Mucosa of descending colon (tissue), 3 donors: ENCODE data around the gene PHYKPL. TPM values are rescaled to one million over a fixed set of nuclear protein-coding genes. Genes with fewer than 3 reads are reported as not detected.

ENCODE experiments used
- ATAC-seq: fragments of 200-7000 bp; cut with Tn5 transposase; one replicate; pipeline ENCODE4 v1.9.1; 2020; ENCODE audit warnings: mild to moderate bottlenecking, moderate library complexity
- DNase-seq, 3 donors: peaks; one replicate each; pipeline ENCODE4 v3.0.0-alpha.2; 2020
- H3K36me3 ChIP-seq: fragments of 200-600 bp; one replicate; pipeline ENCODE4 v1.8.0; 2021; ENCODE audit warnings: low read depth, mild to moderate bottlenecking
- H3K4me1 ChIP-seq: fragments of 200-600 bp; one replicate; pipeline ENCODE4 v1.8.0; 2021; ENCODE audit warnings: low read depth, mild to moderate bottlenecking
- H3K4me3 ChIP-seq: fragments of 200-600 bp; one replicate; pipeline ENCODE4 v1.8.0; 2021; ENCODE audit warnings: mild to moderate bottlenecking
- H3K9me3 ChIP-seq: fragments of 200-600 bp; one replicate; pipeline ENCODE4 v1.8.0; 2021; ENCODE audit warnings: mild to moderate bottlenecking
- intact Hi-C, 2 donors: fragments of 100-400 bp; cut with DNase I in 1 of 2; cut with micrococcal nuclease in 1 of 2; formaldehyde crosslinking; loops; one replicate each; pipeline versions ENCODE4 v1.11.0 to v1.11.1; 2022; cut with DNase I, micrococcal nuclease
- total RNA-seq, 3 donors: library from RNA; stranded (reverse); fragmentation: NEBNext Ultra II Directional in 2 of 3; extraction: Animal tissue kit (Norgen Biotek cat#: 25700) in 2 of 3; gene quantifications; one replicate each; pipeline versions ENCODE4 v1.2.1 to v1.2.4, GENCODE V29; 2021 to 2023
- TF ChIP-seq, protein P1 (sequence below): fragments of 200-600 bp; IDR thresholded peaks from one replicate; pipeline ENCODE4 v1.8.0; 2022; ENCODE audit warnings: antibody characterized with exemption, mild to moderate bottlenecking
- donor health status: DM: no; HTN: no; CAD: no; lungs with moderate emphysema.
- donor health status: DM: no; HTN: no; CAD: no.
- donor health status: DM: no; HTN: yes; CAD: no.

PHYKPL gene
- total RNA-seq, 3 donors from 2014 or later, result 179 to 331 (median 194) TPM

DNA sequence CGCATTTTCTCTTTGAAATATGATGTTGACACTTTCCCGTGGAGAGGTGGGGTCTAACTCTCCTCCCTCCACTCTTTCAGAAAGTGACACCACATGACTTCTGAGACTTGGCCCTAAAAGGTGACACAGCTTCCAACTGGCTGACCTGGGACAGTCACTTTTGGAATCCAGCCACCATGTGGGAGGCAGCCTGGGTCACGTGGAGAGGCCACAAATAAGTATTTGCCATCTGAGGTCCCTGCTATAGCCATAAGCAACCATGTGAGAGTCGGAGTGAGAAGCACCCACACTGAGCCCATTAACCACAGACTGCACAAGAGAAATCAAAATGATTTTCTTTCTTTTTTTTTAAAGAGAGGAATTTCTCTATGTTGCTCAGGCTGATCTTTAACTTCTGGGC lies 4.1 kb upstream of the PHYKPL start:
- peaks cover 27% of the 10 kb centered on the region for H3K4me1 ChIP-seq
- no peak overlapping the region for H3K4me3 ChIP-seq
- no peaks in the 10 kb centered on the region for H3K9me3 ChIP-seq
- H3K36me3 ChIP-seq, result no peaks in the 10 kb centered on the region
- DNase-seq (peak; percentile 55 to 67 (median 65)), ATAC-seq (no peak)
- TF ChIP-seq, protein P1, sequence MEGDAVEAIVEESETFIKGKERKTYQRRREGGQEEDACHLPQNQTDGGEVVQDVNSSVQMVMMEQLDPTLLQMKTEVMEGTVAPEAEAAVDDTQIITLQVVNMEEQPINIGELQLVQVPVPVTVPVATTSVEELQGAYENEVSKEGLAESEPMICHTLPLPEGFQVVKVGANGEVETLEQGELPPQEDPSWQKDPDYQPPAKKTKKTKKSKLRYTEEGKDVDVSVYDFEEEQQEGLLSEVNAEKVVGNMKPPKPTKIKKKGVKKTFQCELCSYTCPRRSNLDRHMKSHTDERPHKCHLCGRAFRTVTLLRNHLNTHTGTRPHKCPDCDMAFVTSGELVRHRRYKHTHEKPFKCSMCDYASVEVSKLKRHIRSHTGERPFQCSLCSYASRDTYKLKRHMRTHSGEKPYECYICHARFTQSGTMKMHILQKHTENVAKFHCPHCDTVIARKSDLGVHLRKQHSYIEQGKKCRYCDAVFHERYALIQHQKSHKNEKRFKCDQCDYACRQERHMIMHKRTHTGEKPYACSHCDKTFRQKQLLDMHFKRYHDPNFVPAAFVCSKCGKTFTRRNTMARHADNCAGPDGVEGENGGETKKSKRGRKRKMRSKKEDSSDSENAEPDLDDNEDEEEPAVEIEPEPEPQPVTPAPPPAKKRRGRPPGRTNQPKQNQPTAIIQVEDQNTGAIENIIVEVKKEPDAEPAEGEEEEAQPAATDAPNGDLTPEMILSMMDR, result no peak
- intact Hi-C loops, result no loop called here

DNA sequence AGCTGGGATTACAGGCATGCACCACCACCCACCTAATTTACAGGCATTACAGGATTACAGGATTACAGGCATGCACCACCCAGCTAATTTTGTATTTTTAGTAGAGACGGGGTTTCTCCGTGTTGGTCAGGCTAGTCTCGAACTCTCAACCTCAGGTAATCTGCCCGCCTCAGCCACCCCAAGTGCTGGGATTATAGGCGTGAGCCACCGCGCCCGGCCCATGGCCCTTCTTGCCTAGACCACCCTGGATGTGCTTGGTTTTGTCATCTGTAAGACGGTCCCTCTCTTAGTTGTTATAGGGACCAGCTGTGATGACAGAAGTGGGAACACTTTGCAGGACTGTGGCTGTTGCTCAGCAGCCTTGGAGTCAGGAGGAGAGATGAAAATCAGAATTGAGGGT lies 3.5 kb upstream of the PHYKPL start:
- Histone ChIP-seq H3K36me3 (no peaks in the 10 kb centered on the region), H3K4me1 (peaks cover 33% of the 10 kb centered on the region)

DNA sequence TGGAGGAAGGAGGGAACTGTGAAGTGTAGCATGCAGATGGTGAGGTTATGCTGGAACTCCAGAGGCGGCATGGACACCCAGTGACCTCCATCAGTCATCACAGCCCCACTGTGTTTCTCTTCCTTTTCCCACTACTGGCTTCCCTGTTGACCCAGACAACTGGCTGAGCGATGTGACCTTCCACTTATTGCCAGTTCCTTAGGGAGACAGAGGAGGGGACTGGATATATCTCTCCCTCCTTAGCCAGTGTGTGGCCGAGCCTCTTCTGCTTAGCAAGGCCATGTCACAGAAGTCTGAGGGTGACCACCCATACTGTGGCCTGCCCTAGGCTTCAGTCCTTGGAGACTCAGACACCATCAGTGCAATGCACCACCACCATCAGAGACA lies 3.0 kb upstream of the PHYKPL start:
- DNase-seq, result peak in 2 of 3 donors; percentile 20 to 23
- no peaks in the 10 kb centered on the region for H3K9me3 ChIP-seq
- H3K4me1 ChIP-seq, result peaks cover 38% of the 10 kb centered on the region
- H3K36me3 ChIP-seq, result no peaks in the 10 kb centered on the region
- TF ChIP-seq, protein P1, result no peak
- intact Hi-C loops, result no loop called here
- no peak for ATAC-seq
- H3K4me3 ChIP-seq, result no peak overlapping the region

More for the DNA sequence above, 3.5 kb upstream of the PHYKPL start:
- no peaks in the 10 kb centered on the region for H3K9me3 ChIP-seq
- TF ChIP-seq, protein P1, result no peak
- no peak overlapping the region for H3K4me3 ChIP-seq
- no peak for ATAC-seq
- intact Hi-C loops, result no loop called here
- peak in 2 of 3 donors; percentile 34 to 46 for DNase-seq

DNA sequence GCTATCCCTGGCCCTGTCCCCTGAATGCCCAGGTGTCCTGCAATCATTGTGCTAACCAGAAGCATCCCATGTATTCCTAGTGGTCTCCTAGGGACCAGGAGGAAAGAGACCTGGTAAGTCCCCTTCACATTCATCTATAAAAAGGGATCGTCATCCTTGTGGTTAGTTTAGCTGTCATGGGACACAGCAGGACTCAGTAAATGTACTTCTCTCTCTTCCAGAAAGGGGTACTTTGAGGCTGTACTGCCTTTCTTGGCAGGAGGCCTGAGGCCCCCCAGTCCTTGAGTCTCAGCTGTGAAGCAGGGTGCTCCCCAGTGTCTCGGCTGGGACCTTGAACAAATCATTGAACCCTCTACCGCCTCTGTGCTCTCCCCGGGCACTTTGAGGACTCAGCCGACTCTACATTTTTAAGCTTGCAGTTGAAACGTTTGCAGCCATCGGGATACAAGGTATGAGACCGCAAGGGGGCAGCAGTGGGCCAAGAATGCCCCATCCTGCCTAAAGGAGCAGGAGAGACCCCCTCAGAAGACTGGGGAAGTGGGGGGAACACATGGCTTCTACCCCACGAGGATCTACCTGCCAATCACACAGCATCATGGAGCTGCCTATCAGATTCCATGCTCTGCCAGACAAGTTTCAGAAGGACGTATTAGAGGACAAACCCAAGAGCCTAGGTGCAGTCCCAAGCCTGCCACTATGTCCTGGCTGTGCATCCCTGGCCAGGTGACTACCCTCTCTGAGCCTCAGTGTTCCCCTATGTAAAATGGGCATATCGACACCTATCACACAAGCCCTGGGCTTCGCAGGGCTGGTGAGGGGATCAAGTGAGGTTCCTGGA lies 2.4 kb upstream of the PHYKPL start:
- DNase-seq (peak; percentile 73 to 96 (median 86)), ATAC-seq (peak; percentile 14)
- H3K4me1 ChIP-seq, result peaks cover 43% of the 10 kb centered on the region
- intact Hi-C loops, result no loop called here
- no peaks in the 10 kb centered on the region for H3K9me3 ChIP-seq
- no peak overlapping the region for H3K4me3 ChIP-seq
- TF ChIP-seq, protein P1, result peak; percentile 80
- H3K36me3 ChIP-seq, result no peaks in the 10 kb centered on the region

DNA sequence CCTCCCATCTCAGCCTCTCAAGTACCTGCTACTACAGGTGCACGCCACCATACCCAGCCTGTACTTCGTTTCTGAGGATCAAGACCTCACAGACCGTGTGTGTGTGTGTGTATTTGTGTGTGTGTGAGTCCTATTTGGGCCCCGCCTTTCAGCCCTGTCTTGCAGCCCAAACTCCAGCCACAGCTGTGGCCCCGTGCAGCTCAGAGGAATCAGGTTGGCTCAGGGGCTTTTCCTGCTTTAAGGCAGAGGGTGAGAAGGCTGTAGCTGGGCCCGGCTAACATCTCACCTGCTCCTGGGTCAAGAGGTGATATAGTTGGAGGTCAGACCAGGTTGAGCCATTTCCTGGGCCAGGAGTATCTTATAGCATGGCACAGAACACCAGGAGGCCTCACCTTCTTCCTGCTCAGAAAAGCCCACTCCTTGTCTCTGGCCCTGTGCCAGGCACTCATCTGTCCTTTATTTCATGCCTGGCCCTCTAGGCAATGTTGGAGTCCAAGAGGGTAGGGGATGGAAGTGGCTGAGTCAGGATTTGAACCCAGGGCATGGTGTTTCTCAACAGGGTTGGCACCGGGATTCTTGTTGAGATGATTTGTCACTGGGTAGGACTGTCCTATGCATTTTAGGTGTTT lies 1.6 kb upstream of the PHYKPL start:
- Histone ChIP-seq H3K4me3 (no peak overlapping the region), H3K9me3 (no peaks in the 10 kb centered on the region), H3K4me1 (peaks cover 48% of the 10 kb centered on the region), H3K36me3 (no peaks in the 10 kb centered on the region)
- intact Hi-C loops, result no loop called here
- peak in 2 of 3 donors; percentile 34 to 52 for DNase-seq
- TF ChIP-seq, protein P1, result no peak
- ATAC-seq, result no peak
